GM12878 (cell line): Measurements from ENCODE around the gene MAP3K21. TPM values are rescaled to one million over a fixed set of nuclear protein-coding genes. Genes with fewer than 3 reads are reported as not detected.

Source experiments
- ATAC-seq: fragments of 200-7000 bp; cut with Tn5 transposase; 3 replicates; pipeline ENCODE4 v1.9.1; 2020; ENCODE audit warnings: mild to moderate bottlenecking, moderate library complexity
- BruUV-seq: library from RNA; stranded (reverse); fragments of 400-500 nt; replicated peaks from 2 replicates; lab custom pipeline; 2021; lab: Mats Ljungman, UMichigan
- CTCF ChIA-PET: fragments of 300-600 bp; sonication (Branson Sonifier 250); formaldehyde crosslinking; extraction: SDS; loops from one replicate; lab custom pipeline; 2021; ENCODE audit warnings: inconsistent platforms; lab: Yijun Ruan, JAX
- POLR2A ChIA-PET: fragments of 350-600 bp; formaldehyde crosslinking; extraction: SDS; loops from one replicate; lab custom pipeline; 2021; ENCODE audit warnings: inconsistent platforms; lab: Charles Lee
- RAD21 ChIA-PET: fragments of 300-600 bp; sonication (Branson Sonifier 250); formaldehyde crosslinking; loops from one replicate; lab custom pipeline; 2023; ENCODE audit warnings: antibody characterized with exemption; ENCODE audit not compliant: unreplicated experiment; lab: Charles Lee
- SMC1A ChIA-PET: fragments of 300-600 bp; sonication (Branson Sonifier 250); formaldehyde crosslinking; loops from one replicate; lab custom pipeline; 2023; ENCODE audit not compliant: unreplicated experiment, uncharacterized antibody; lab: Charles Lee
- DNase-seq: peaks from one replicate; pipeline ENCODE4 v3.0.0-alpha.2; 2011; ENCODE audit warnings: low read depth, low spot score
- FAIRE-seq: peaks from 3 replicates; lab custom pipeline; 2011; peaks lifted over from hg19 to GRCh38; lab: Jason Lieb, UNC
- H2AFZ ChIP-seq: 2 replicates; pipeline ENCODE4 v1.6.0; 2011; ENCODE audit warnings: low read depth, low read length, control low read depth; ENCODE audit not compliant: control insufficient read depth
- H3K27ac ChIP-seq: 2 replicates; pipeline ENCODE4 v1.5.1; 2011; ENCODE audit warnings: control low read depth; ENCODE audit not compliant: control insufficient read depth, insufficient read depth
- H3K27me3 ChIP-seq, 2 experiments: replicated peaks in 1 of 2; 2 replicates each; pipeline versions ENCODE4 v1.6.0 to v1.6.1; 2011; ENCODE audit warnings: low read length in 1 of 2; ENCODE audit not compliant: control insufficient read depth in 2 of 2, insufficient read depth in 2 of 2
- H3K36me3 ChIP-seq, 2 experiments: 2 replicates each; pipeline ENCODE4 v1.5.1; 2011; ENCODE audit warnings: low read length in 1 of 2; ENCODE audit not compliant: control insufficient read depth in 2 of 2, insufficient read depth in 2 of 2
- H3K4me1 ChIP-seq: 2 replicates; pipeline ENCODE4 v1.6.1; 2011; ENCODE audit warnings: mild to moderate bottlenecking, low read length, moderate library complexity, mixed read lengths; ENCODE audit not compliant: control insufficient read depth, insufficient read depth
- H3K4me2 ChIP-seq: 2 replicates; pipeline ENCODE4 v1.6.0; 2011; ENCODE audit warnings: control low read depth; ENCODE audit not compliant: control insufficient read depth, insufficient read depth
- H3K4me3 ChIP-seq: fragments of 200-600 bp; sonication (generic); 2 replicates; pipeline ENCODE4 v1.5.1; 2016
- H3K79me2 ChIP-seq: 2 replicates; pipeline ENCODE4 v1.6.0; 2011; ENCODE audit warnings: low read length; ENCODE audit not compliant: control insufficient read depth, insufficient read depth
- H3K9ac ChIP-seq: 2 replicates; pipeline ENCODE4 v1.8.0; 2011; ENCODE audit warnings: low read length, control low read depth, mixed read lengths; ENCODE audit not compliant: control insufficient read depth, insufficient read depth
- H3K9me3 ChIP-seq: replicated peaks from 3 replicates; pipeline ENCODE4 v1.5.1; 2011; ENCODE audit warnings: mild to moderate bottlenecking, low read length; ENCODE audit not compliant: control insufficient read depth, insufficient read depth
- H4K20me1 ChIP-seq: 2 replicates; pipeline ENCODE4 v1.6.0; 2011; ENCODE audit not compliant: control insufficient read depth, insufficient read depth
- ATF3 ChIP-seq: IDR thresholded peaks from 2 replicates; pipeline ENCODE4 v1.6.1; 2011; ENCODE audit warnings: low read depth, mild to moderate bottlenecking, low read length, moderate library complexity, borderline replicate concordance; ENCODE audit errors: extremely low read depth
- CHD1 ChIP-seq: IDR thresholded peaks from 2 replicates; pipeline ENCODE4 v1.6.1; 2012; ENCODE audit warnings: low read depth, low read length, improper control_type of control experiment
- CHD4 ChIP-seq: fragments of 200-600 bp; sonication (generic); IDR thresholded peaks from 2 replicates; pipeline ENCODE4 v1.6.1; 2016; ENCODE audit warnings: mild to moderate bottlenecking
- CREB1 ChIP-seq: IDR thresholded peaks from 2 replicates; pipeline ENCODE4 v1.6.1; 2012; ENCODE audit warnings: low read depth, mild to moderate bottlenecking, inconsistent platforms
- DPF2 ChIP-seq: fragments of 450-650 bp; IDR thresholded peaks from 2 replicates; pipeline ENCODE4 v1.6.1; 2017; ENCODE audit warnings: mild to moderate bottlenecking
- MEF2B ChIP-seq: fragments of 450-650 bp; IDR thresholded peaks from 2 replicates; pipeline ENCODE4 v1.6.1; 2018; ENCODE audit warnings: mild to moderate bottlenecking, moderate library complexity; ENCODE audit not compliant: partially characterized antibody, poor library complexity, severe bottlenecking
- MYB ChIP-seq: fragments of 150-350 bp; IDR thresholded peaks from 2 replicates; pipeline ENCODE4 v1.6.1; 2014; ENCODE audit warnings: mild to moderate bottlenecking, low read depth, low read length, borderline replicate concordance
- MYC ChIP-seq: IDR thresholded peaks from 2 replicates; pipeline ENCODE4 v1.6.1; 2011; ENCODE audit warnings: mild to moderate bottlenecking, low read length, moderate library complexity, inconsistent platforms; ENCODE audit not compliant: insufficient read depth, insufficient replicate concordance, insufficient read length, severe bottlenecking
- NFIC ChIP-seq: IDR thresholded peaks from 2 replicates; pipeline ENCODE4 v1.6.1; 2012; ENCODE audit warnings: low read depth, mild to moderate bottlenecking, inconsistent platforms, low read length, moderate library complexity
- PBX3 ChIP-seq: IDR thresholded peaks from 2 replicates; pipeline ENCODE4 v1.6.1; 2011; ENCODE audit warnings: mild to moderate bottlenecking, low read depth, low read length, moderate library complexity; ENCODE audit not compliant: insufficient replicate concordance
- POLR2AphosphoS5 ChIP-seq: IDR thresholded peaks from 2 replicates; pipeline ENCODE4 v1.6.1; 2011; ENCODE audit warnings: mild to moderate bottlenecking, low read length, inconsistent platforms
- SIX5 ChIP-seq: IDR thresholded peaks from 2 replicates; pipeline ENCODE4 v1.6.1; 2011; ENCODE audit warnings: mild to moderate bottlenecking, low read depth, low read length, moderate library complexity; ENCODE audit not compliant: severe bottlenecking
- SKIL ChIP-seq: fragments of 450-650 bp; IDR thresholded peaks from 2 replicates; pipeline ENCODE4 v1.6.1; 2017; ENCODE audit warnings: mild to moderate bottlenecking, low read depth, inconsistent platforms; ENCODE audit not compliant: poor library complexity, severe bottlenecking
- TCF3 ChIP-seq: IDR thresholded peaks from 2 replicates; pipeline ENCODE4 v1.6.1; 2012; ENCODE audit warnings: low read depth, mild to moderate bottlenecking, low read length, borderline replicate concordance; ENCODE audit not compliant: insufficient read depth
- ZNF274 ChIP-seq: IDR thresholded peaks from one replicate; pipeline ENCODE4 v1.8.0; 2011; ENCODE audit not compliant: insufficient read length, insufficient read depth
- in situ Hi-C: fragments of 300-500 bp; cut with MboI; formaldehyde crosslinking; loops from 9 replicates; pipeline ENCODE4 v1.14.3; 2018; ENCODE audit warnings: mixed read lengths
- intact Hi-C: fragments of 100-400 bp; cut with micrococcal nuclease; formaldehyde crosslinking; loops from one replicate; pipeline ENCODE4 v1.14.2; 2022; ENCODE audit not compliant: unreplicated experiment
- polyA plus RNA-seq, 11 experiments: library from polyadenylated mRNA; depleted of rRNA in 4 of 11; unstranded in 6 of 11; stranded (reverse) in 5 of 11; fragments of >200 nt; fragmentation: Nextera tagmentation in 4 of 11; fragmentation: Illumina TruSeq in 1 of 11; extraction: Ambion mirVana in 4 of 11; extraction: Trizol in 1 of 11; gene quantifications; 1 replicate in 1 of 11; 2 replicates in 10 of 11; pipeline versions ENCODE4 v1.2.1 to v1.2.3, GENCODE V29; 2011 to 2016; ENCODE audit warnings: inconsistent platforms in 2 of 11, missing spikeins in 2 of 11, low read depth in 1 of 11
- total RNA-seq, 4 experiments: library from RNA; depleted of rRNA in 3 of 4; stranded (reverse); fragments of >200 nt in 3 of 4; fragmentation: Illumina TruSeq in 1 of 4; extraction: Trizol in 1 of 4; gene quantifications; 2 replicates each; pipeline versions ENCODE4 v1.2.1 to v1.2.3, GENCODE V29; 2013 to 2021

MAP3K21 gene
- total and polyA plus RNA-seq, 10 of the 15 experiments (the other 5 are each of a cell fraction or from before 2014, with no cell fraction given), result 0.02 to 0.21 (median 0.09) TPM; not detected in 1

GRCh38 chr1:233421293-233421692 is 93.8 kb downstream of the MAP3K21 start:
- no peak for FAIRE-seq
- TF ChIP-seq MEF2B, result no peak
- TF ChIP-seq ATF3, result no peak
- TF ChIP-seq MYB, result no peak
- TF ChIP-seq DPF2, result no peak
- no peak for TF ChIP-seq CREB1
- TF ChIP-seq NFIC, result no peak
- no peak for TF ChIP-seq CHD1
- no peak for TF ChIP-seq ZNF274
- no peak for TF ChIP-seq TCF3
- TF ChIP-seq POLR2AphosphoS5, result no peak
- TF ChIP-seq CHD4, result no peak
- no peak for TF ChIP-seq SIX5
- no peak for TF ChIP-seq PBX3
- TF ChIP-seq SKIL, result no peak
- no peak for TF ChIP-seq MYC
- no peak for ATAC-seq
- Histone ChIP-seq H3K4me2 (no peak overlapping the region), H3K27ac (no peak overlapping the region), H3K36me3 (no peaks in the 10 kb centered on the region), H3K4me1 (no peaks in the 10 kb centered on the region), H2AFZ (no peak overlapping the region), H3K4me3 (no peak overlapping the region), H3K9ac (no peak overlapping the region), H3K79me2 (no peaks in the 10 kb centered on the region), H3K9me3 (no peaks in the 10 kb centered on the region), H3K27me3 (no peaks in the 10 kb centered on the region), H4K20me1 (no peaks in the 10 kb centered on the region)
- intact Hi-C loops (no loop called here), in situ Hi-C loops (no loop called here)
- RAD21 ChIA-PET, result no interaction called here
- no peak for DNase-seq
- BruUV-seq, result no TSS peak
- POLR2A ChIA-PET, result no interaction called here
- SMC1A ChIA-PET, result interaction anchor here (0.7 to 1.5 kb wide), 2 partner anchors 18 to 647 kb away, joined by 3 to 4 read pairs; no protein-coding TSS in a partner anchor
- CTCF ChIA-PET, result interaction anchor here (0.6 kb wide), 1 partner anchor 939 kb away, joined by 3 read pairs; no protein-coding TSS in a partner anchor
